Parathyroid adenoma (tissue), 2 donors: ENCODE results near the gene PPM1E.
"Not testable (repeated sequence)": the region's sequence is repeated elsewhere in the genome, so short reads cannot be mapped to it uniquely, and the experiment has no call there.

Experiments used
- H2AFZ ChIP-seq: fragments of 300-600 bp; sonication (generic); one replicate; pipeline ENCODE4 v1.7.0; 2017; ENCODE audit warnings: antibody characterized with exemption, mild to moderate bottlenecking
- H3K27ac ChIP-seq: fragments of 300-600 bp; sonication (generic); one replicate; pipeline ENCODE4 v1.7.0; 2017
- H3K27me3 ChIP-seq: fragments of 300-600 bp; sonication (generic); one replicate; pipeline ENCODE4 v1.7.0; 2017; ENCODE audit warnings: low read length; ENCODE audit not compliant: control insufficient read depth, insufficient read depth
- H3K36me3 ChIP-seq: fragments of 300-600 bp; sonication (generic); one replicate; pipeline ENCODE4 v1.7.0; 2017; ENCODE audit warnings: low read length; ENCODE audit not compliant: control insufficient read depth, insufficient read depth
- H3K4me1 ChIP-seq: fragments of 300-600 bp; sonication (generic); one replicate; pipeline ENCODE4 v1.7.0; 2017; ENCODE audit warnings: control low read depth
- H3K4me2 ChIP-seq: fragments of 300-600 bp; sonication (generic); one replicate; pipeline ENCODE4 v1.7.0; 2017; ENCODE audit warnings: low read length
- H3K4me3 ChIP-seq: fragments of 300-600 bp; sonication (generic); one replicate; pipeline ENCODE4 v1.7.0; 2017; ENCODE audit warnings: low read depth, low read length
- H3K79me2 ChIP-seq: fragments of 300-600 bp; sonication (generic); one replicate; pipeline ENCODE4 v1.7.0; 2017; ENCODE audit warnings: control low read depth
- H3K9ac ChIP-seq: fragments of 300-600 bp; sonication (generic); one replicate; pipeline ENCODE4 v1.7.0; 2017; ENCODE audit warnings: mild to moderate bottlenecking
- H3K9me3 ChIP-seq: fragments of 300-600 bp; sonication (generic); one replicate; pipeline ENCODE4 v1.7.0; 2017; ENCODE audit warnings: low read length; ENCODE audit not compliant: control insufficient read depth
- CTCF ChIP-seq: fragments of 300-600 bp; sonication (generic); IDR thresholded peaks from one replicate; pipeline ENCODE4 v1.7.0; 2017; ENCODE audit warnings: antibody characterized with exemption, mild to moderate bottlenecking
- donor health status: primary hyperparathyroidism.

Gene PPM1E

GRCh38 chr17:58789831-58790230 lies 34.2 kb downstream of the PPM1E start:
- TF ChIP-seq CTCF, result no peak
- H3K4me3 ChIP-seq, result no peak overlapping the region
- H2AFZ ChIP-seq, result no peak overlapping the region
- H3K4me2 ChIP-seq, result no peak overlapping the region
- H3K27me3 ChIP-seq, result no peaks in the 10 kb centered on the region
- no peaks in the 10 kb centered on the region for H3K9me3 ChIP-seq
- H3K9ac ChIP-seq, result no peak overlapping the region
- H3K36me3 ChIP-seq, result no peaks in the 10 kb centered on the region
- no peaks in the 10 kb centered on the region for H3K79me2 ChIP-seq
- H3K27ac ChIP-seq, result no peak overlapping the region
- no peaks in the 10 kb centered on the region for H3K4me1 ChIP-seq

- not testable (repeated sequence) for H3K79me2 ChIP-seq, H2AFZ ChIP-seq, H3K27me3 ChIP-seq, H3K4me3 ChIP-seq, H3K9ac ChIP-seq, H3K36me3 ChIP-seq, H3K9me3 ChIP-seq, H3K27ac ChIP-seq, H3K4me1 ChIP-seq, H3K4me2 ChIP-seq
These were observed 38.9 kb downstream of the PPM1E start for GRCh38 chr17:58794508-58794907.

- H3K9me3 ChIP-seq, result no peaks in the 10 kb centered on the region
- H3K4me2 ChIP-seq, result no peak overlapping the region
- TF ChIP-seq CTCF, result no peak
- H3K27me3 ChIP-seq, result no peaks in the 10 kb centered on the region
- H2AFZ ChIP-seq, result no peak overlapping the region
- no peaks in the 10 kb centered on the region for H3K4me1 ChIP-seq
- H3K9ac ChIP-seq, result no peak overlapping the region
- no peaks in the 10 kb centered on the region for H3K79me2 ChIP-seq
- no peaks in the 10 kb centered on the region for H3K36me3 ChIP-seq
- H3K27ac ChIP-seq, result no peak overlapping the region
- H3K4me3 ChIP-seq, result no peak overlapping the region
These were observed 46.5 kb downstream of the PPM1E start for GRCh38 chr17:58802188-58802587.

- Histone ChIP-seq H3K36me3 (no peaks in the 10 kb centered on the region), H3K79me2 (no peaks in the 10 kb centered on the region), H3K4me1 (no peaks in the 10 kb centered on the region), H3K4me2 (no peak overlapping the region), H3K9me3 (no peaks in the 10 kb centered on the region), H3K9ac (no peak overlapping the region), H3K4me3 (no peak overlapping the region), H2AFZ (no peak overlapping the region), H3K27ac (no peak overlapping the region), H3K27me3 (no peaks in the 10 kb centered on the region)
- TF ChIP-seq CTCF, result no peak
These were observed 50.4 kb downstream of the PPM1E start for GRCh38 chr17:58806046-58806445.

GRCh38 chr17:58808609-58809563 lies 53.2 kb downstream of the PPM1E start:
- no peak overlapping the region for H2AFZ ChIP-seq
- no peak overlapping the region for H3K27ac ChIP-seq
- H3K4me1 ChIP-seq, result no peaks in the 10 kb centered on the region
- no peak overlapping the region for H3K4me3 ChIP-seq
- no peaks in the 10 kb centered on the region for H3K9me3 ChIP-seq
- H3K79me2 ChIP-seq, result no peaks in the 10 kb centered on the region
- no peak overlapping the region for H3K9ac ChIP-seq
- H3K4me2 ChIP-seq, result no peak overlapping the region
- H3K36me3 ChIP-seq, result no peaks in the 10 kb centered on the region
- TF ChIP-seq CTCF, result no peak
- H3K27me3 ChIP-seq, result no peaks in the 10 kb centered on the region
